Stimulated activated CD4-positive, alpha-beta T cell treated with anti-CD3 and anti-CD28 coated beads, Interleukin-12 subunit alpha, Interleukin-12 subunit beta, amount 100 ng/mL, for 24 hours (primary cell): ENCODE data around the gene CASQ2.

Experiments used
- DNase-seq, 2 experiments: peaks; one replicate each; pipeline ENCODE4 v3.0.0-alpha.2; 2020; ENCODE audit warnings: low read depth in 2 of 2

The CASQ2 gene

DNA sequence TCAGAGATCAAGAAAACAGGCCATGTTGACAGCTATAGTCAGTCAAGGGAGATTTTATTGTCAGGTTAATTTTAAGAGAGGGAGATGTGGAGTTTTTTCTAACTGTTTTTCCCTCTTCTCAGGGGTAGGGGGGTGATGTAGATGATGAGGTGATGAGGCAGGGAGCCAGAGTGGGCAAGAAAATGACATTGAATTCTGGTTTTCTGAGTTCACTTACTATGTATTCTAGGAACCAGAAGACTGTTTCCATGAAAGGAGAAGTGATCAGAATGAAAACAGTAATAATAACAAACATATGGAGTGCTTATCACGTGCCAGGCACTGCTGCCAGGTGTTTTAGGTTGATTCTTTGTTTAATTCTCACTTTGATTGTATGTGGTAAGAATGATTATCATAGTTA is 40.2 kb downstream of the CASQ2 start:
- no peak for DNase-seq

GRCh38 chr1:115727706-115728249 is 40.7 kb downstream of the CASQ2 start:
- DNase-seq = no peak

GRCh38 chr1:115726570-115726969 is 41.9 kb downstream of the CASQ2 start:
- no peak for DNase-seq

DNA sequence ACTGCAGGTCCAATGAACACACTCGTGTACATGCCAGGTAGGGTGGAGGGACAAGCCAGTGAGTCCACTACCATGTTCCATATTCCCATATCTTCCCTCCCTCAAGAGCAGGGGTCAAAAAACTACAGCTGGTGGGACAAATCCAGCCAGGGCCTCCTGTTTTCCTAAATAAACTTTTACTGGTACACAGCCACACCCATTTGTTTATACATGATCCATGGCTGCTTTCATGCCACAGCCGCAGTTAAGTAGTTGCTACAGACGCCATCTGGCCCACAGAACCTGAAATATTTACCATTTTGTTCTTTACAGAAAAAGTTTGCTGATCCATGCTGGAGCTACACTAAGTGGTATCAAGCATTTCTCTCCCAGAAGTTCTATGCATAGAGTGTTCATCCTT is 42.4 kb downstream of the CASQ2 start:
- no peak for DNase-seq

DNA sequence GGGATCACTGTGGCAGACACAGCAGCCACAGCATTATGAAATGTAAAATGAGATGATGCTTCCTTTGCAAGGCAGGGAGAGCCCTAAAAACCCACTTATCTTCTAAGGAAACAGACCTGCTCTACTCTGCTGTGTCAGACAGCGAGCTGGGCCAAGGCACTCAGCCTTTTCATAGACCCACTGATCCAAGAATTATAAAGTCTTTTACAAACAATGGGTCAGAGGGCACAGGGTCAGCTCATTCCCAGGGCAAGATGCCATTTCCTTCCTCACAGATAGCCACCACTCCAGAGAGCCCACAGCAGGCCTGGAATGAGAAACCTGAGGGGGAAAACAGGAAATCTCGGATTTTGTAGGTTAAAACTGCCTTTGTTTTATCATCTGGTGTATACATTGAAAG is 42.9 kb downstream of the CASQ2 start:
- no peak for DNase-seq

DNA sequence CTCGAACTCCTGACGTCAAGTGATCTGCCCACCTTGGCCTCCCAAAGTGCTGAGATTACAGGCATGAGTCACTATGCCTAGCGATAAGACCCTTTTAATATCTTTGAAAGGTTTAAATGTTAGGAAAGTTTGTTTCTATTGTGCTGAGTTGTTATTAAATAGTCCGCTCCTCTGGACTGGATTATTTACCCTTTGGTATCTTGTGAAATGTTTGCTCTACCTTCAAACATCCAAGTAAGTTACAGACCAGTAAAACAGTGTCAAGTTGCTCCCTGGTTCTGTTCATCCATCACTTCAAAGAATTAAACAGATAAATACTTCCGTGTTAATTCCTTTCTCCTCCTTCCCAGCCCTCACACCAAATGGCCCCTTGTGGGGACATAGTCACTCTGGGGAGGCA is 44.8 kb downstream of the CASQ2 start:
- DNase-seq = no peak

DNA sequence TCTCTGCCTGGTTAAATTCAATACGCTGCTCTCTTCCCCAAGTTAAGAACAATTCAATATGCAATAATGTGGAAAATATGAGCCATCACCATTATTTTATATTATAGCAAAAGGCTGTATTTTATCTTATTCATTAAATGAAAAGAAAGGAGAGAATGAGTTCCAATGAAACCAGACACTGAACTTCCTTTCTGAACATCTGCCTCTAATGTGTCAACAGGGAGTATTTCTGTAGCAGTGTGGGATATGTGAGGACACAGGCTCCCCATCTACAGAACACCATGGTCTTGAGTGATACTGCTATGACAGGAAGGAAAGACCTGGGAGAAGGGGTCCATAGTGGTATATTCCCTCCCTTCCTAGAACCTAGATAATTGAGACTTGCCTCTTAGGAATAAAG is 46.3 kb downstream of the CASQ2 start:
- no peak for DNase-seq

DNA sequence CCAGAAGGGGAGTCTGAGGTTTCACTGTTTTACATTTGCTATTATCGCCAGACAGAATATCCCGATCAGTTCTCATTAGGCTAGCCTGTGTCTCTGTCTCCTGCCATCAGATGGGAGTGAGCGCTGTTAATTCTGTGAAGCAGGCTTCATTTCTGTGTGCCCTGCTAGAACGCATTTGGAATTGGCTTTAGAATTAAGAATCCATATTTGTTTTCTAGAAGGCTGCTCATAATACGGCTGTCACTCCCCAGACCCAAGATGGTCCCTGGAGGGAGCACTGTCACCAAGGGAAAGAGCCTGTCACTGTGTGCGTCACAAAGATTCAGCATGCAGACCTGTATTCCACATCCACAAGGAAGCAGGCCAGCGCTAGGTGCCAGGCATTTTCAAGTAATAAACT is 49.2 kb downstream of the CASQ2 start:
- no peak for DNase-seq

- DNase-seq = no peak
Observed at GRCh38 chr1:115718011-115718754, 50.3 kb downstream of the CASQ2 start.

DNA sequence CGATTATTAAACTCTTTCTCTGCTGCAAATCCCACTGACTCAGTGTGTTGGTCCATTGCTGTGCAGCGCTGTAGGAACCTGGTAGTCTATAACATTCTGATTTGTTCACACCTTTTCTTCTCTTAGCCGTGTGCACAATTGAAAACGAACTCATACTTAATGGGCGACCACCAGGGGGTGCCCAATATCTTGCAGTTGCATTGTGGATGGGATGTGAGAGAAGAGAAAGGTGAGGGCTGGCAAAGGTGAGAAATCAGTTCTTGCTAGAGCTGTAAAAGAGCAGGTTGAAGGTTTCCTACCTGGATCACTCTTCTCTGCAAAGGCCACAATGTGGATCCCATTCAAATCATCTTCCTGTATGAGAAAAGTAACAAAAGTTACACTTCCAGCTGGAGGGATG is 51.0 kb downstream of the CASQ2 start:
- peak in 1 of 2 experiments; percentile 15 for DNase-seq

- no peak for DNase-seq
Observed at GRCh38 chr1:115714572-115715141, 53.9 kb downstream of the CASQ2 start.

DNA sequence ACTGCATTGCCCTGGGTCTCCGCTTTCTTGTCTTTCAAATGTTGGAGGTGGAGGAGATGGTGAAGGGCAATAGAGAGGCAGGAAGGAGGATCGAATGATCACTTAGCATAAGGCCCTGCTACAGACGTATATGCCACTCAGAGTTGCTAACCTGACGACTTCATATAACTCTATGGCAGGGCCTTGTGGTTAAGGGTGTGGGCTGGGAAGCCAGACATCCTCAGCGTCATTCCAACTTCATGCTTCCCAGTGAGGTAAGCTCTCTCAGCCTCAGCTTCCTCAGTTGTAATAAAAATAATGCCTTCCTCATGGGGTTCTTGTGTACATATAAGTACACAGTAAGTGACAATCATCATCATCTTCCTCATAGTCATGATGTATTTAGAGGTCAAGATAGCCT is 54.6 kb downstream of the CASQ2 start:
- DNase-seq = no peak

- no peak for DNase-seq
Observed at GRCh38 chr1:115712911-115713609, 55.5 kb downstream of the CASQ2 start.

DNA sequence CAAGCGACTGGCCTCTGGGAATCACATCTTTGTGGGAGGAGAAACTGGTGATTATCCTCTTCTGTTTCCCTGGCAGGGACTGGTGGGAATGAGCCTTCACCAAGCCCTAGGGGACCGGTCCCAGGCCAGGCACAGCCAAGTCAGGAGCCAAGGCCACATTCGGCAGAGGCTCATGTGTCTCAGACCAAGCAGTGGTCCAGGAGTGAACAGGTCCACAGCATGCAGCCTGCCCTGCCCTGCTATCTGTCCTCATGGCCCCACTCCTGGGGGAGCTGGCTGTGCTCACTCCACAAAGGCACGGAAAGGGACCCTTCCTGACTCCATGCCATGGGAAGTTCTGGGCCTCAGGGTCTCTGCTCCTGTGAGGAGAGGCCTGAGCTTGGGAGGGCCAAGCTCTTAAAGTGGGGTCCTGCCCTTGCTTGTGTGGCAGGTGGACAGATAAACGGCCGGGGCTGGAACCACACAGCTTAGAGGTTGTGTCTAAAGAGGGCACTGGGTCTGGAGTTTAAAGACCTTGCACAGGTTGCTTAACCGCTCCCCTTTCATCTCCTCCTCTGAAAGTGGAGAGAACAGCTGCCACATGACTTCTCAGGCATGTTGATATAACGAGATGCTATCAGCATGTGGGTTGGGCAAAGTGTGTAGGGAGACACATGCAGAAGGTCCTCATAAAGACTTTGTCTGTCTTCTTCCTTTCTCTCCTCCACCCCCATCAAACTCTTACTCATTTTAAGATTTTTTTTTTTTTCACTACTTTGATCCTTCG is 57.5 kb downstream of the CASQ2 start:
- no peak for DNase-seq

GRCh38 chr1:115706587-115707425 is 61.7 kb downstream of the CASQ2 start:
- no peak for DNase-seq

DNA sequence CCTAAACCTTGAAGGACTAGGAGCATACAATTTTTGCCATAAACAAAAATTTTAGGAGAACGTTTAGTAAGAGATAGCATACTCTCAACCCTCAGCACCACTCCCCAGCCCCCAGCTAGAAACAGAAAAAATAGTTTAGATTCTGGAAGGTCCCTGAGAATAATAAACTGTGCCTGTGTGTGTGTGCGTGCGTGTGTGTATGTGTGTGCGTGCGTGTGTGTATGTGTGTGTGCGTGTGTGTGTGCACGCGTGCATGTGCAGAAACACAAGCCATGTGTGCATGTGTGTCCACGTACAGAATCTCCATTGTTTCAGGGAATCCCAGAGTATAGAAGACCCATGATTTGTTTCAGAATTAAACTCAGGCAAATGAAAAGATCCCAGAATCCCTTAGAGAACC is 62.6 kb downstream of the CASQ2 start:
- no peak for DNase-seq

DNA sequence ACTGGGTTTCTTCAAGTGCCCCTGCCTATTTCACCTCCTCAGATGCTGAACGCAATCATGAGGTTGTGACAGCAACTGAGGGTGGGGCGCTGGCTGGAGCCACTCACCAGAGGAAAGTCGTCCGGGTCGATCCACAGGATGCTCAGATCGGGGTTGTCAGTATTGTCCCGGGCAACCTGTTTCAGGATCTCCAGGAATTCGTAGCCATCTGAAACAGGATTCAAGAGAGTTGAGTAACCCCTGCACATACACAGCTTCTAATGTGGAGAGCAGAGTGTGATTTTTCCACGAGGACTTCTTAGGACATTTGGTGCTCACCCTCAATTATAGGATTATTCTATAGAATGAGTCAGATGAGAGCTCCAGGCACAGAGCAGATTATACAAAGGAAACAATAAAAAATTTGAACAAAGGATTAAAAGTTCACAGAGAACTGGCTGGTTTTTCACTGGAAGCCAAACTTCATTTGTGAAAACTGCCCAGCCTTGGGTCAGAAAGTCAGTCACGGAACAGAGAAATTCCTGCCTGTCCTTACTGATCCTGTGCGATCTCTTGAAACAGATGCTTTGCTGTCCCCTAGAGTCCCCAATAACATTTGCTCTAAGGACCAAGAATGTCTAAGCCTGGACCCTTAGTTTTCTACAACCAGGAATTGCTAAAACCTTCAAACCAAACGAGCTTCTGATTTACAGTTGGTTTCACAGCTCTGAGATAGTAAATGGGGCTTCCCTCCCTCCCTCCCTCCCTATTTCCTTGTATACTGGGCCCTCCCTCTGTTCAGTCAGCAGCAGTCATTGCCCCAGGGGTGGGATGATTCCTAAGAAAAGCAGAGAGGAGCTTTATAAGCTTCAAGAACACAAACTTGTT is 63.2 kb downstream of the CASQ2 start:
- DNase-seq = no peak

- DNase-seq = no peak
Observed at GRCh38 chr1:115702959-115703358, 65.6 kb downstream of the CASQ2 start.

DNA sequence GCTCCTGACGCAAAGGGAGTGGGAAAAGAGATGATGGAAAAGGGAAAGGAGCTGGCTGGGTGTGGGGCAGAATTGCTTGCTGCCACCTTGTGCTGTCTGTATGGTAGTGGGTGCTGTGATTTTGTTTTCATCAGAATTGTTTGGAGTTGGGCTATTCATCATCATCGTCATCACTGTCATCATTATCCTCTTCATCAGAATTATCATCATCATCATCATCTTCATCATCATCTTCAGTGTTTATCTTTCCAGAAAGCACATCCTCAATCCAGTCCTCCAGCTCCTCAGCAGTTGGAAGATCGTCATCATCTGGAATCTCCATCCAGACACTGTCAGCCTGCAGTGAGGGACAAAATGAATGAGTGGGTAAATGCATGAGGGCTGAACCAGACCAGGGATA is 67.4 kb downstream of the CASQ2 start:
- DNase-seq = no peak

DNA sequence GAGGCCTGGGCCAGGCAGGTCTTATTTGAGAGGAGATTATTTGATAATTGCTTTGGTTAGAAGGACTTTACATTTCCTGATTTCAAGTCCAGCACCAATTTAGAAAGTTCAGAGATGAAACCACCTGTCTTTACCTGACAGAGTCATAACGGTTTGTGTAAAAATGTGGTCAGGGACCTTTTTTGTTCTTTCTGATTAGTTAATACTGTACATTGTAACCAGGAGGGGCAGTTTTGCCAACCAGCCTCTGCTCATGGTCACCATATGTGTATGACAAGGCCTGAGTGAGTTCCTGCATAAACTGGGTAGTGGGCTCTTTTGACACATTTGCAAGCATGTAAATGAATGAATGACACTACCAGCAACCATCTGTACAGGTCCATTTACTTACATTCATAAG is 70.9 kb downstream of the CASQ2 start:
- no peak for DNase-seq
